Panc1 (cell line): ENCODE data around the gene DLG2. TPM values are rescaled to one million over a fixed set of nuclear protein-coding genes. Genes with fewer than 3 reads are reported as not detected.

Experiments
- ATAC-seq: fragments of 200-7000 bp; cut with Tn5 transposase; 2 replicates; pipeline ENCODE4 v1.9.1; 2020; ENCODE audit warnings: mild to moderate bottlenecking, moderate library complexity
- BruUV-seq: library from RNA; stranded (reverse); fragments of 400-500 nt; replicated peaks from 2 replicates; lab custom pipeline; 2021; lab: Mats Ljungman, UMichigan
- CTCF ChIA-PET: fragments of 300-600 bp; sonication (Branson Sonifier 250); formaldehyde crosslinking; loops from one replicate; lab custom pipeline; 2022; ENCODE audit warnings: antibody characterized with exemption; lab: Charles Lee
- POLR2A ChIA-PET: fragments of 300-600 bp; sonication (Branson Sonifier 250); formaldehyde crosslinking; loops from one replicate; lab custom pipeline; 2022; ENCODE audit warnings: antibody characterized with exemption; lab: Charles Lee
- DNase-seq: peaks from one replicate; pipeline ENCODE4 v3.0.0-alpha.2; 2010; ENCODE audit warnings: low read depth, low spot score
- H3K27ac ChIP-seq: 2 replicates; pipeline ENCODE4 v1.5.1; 2011; ENCODE audit warnings: mild to moderate bottlenecking, low read length, inconsistent platforms
- H3K27me3 ChIP-seq: fragments of 200-500 bp; sonication (Bioruptor generic); 2 replicates; pipeline ENCODE4 v1.6.0; 2014; ENCODE audit warnings: low read length, inconsistent platforms; ENCODE audit not compliant: control insufficient read depth, insufficient read depth
- H3K36me3 ChIP-seq: fragments of 200-500 bp; sonication (Bioruptor generic); 2 replicates; pipeline ENCODE4 v1.5.1; 2014; ENCODE audit warnings: inconsistent platforms, mild to moderate bottlenecking, low read length, moderate library complexity; ENCODE audit not compliant: control insufficient read depth, insufficient read depth
- H3K4me1 ChIP-seq: 2 replicates; pipeline ENCODE4 v1.5.1; 2011; ENCODE audit warnings: inconsistent platforms, mild to moderate bottlenecking, low read length, moderate library complexity; ENCODE audit not compliant: control insufficient read depth, insufficient read depth
- H3K4me3 ChIP-seq, 2 experiments: 2 replicates each; pipeline ENCODE4 v1.5.1; 2011 to 2012; ENCODE audit warnings: low read depth in 2 of 2, low read length in 2 of 2, mild to moderate bottlenecking in 2 of 2, inconsistent platforms in 1 of 2, moderate library complexity in 1 of 2
- H3K9me3 ChIP-seq: fragments of 200-500 bp; sonication (Bioruptor generic); 2 replicates; pipeline ENCODE4 v1.5.1; 2014; ENCODE audit warnings: low read depth, mild to moderate bottlenecking, inconsistent platforms, low read length, moderate library complexity; ENCODE audit not compliant: control insufficient read depth, insufficient read depth
- CTCF ChIP-seq: fragments of 450-650 bp; IDR thresholded peaks from 2 replicates; pipeline ENCODE4 v1.5.1; 2017; ENCODE audit warnings: mild to moderate bottlenecking
- POLR2AphosphoS5 ChIP-seq: IDR thresholded peaks from 2 replicates; pipeline ENCODE4 v1.6.1; 2012; ENCODE audit warnings: mild to moderate bottlenecking, low read depth, low read length, moderate library complexity
- REST ChIP-seq, 2 experiments: IDR thresholded peaks; 2 replicates each; pipeline ENCODE4 v1.6.1; 2011 to 2012; ENCODE audit warnings: low read depth in 2 of 2, control low read depth in 1 of 2, low read length in 1 of 2, mild to moderate bottlenecking in 1 of 2, moderate library complexity in 1 of 2; ENCODE audit not compliant: insufficient read depth in 1 of 2
- SIN3A ChIP-seq: IDR thresholded peaks from 2 replicates; pipeline ENCODE4 v1.6.1; 2012; ENCODE audit warnings: low read depth, mild to moderate bottlenecking, low read length, moderate library complexity, borderline replicate concordance; ENCODE audit not compliant: insufficient read depth
- TCF7L2 ChIP-seq: IDR thresholded peaks from 2 replicates; pipeline ENCODE4 v1.6.1; 2011; ENCODE audit warnings: mild to moderate bottlenecking, low read depth, low read length, inconsistent platforms
- in situ Hi-C: cut with HindIII; loops from 2 replicates; pipeline ENCODE4 v1.10.0; 2016; ENCODE audit warnings: low sequenced_read_pairs, low pct_unique_long_range_greater_than_20kb
- intact Hi-C: fragments of 100-400 bp; cut with micrococcal nuclease; formaldehyde crosslinking; loops from one replicate; pipeline ENCODE4 v1.10.0; 2022; ENCODE audit not compliant: unreplicated experiment
- total RNA-seq: library from RNA; stranded (reverse); gene quantifications from one replicate; pipeline ENCODE4 v1.2.1, GENCODE V29; 2021; ENCODE audit not compliant: unreplicated experiment

DLG2 gene
- total RNA-seq, 1 experiment from 2014 or later: 4.2 TPM

GRCh38 chr11:85256433-85256832 is 370.7 kb downstream of the DLG2 start:
- ATAC-seq (no peak), DNase-seq (no peak)
- Histone ChIP-seq H3K9me3 (no peaks in the 10 kb centered on the region), H3K27me3 (no peaks in the 10 kb centered on the region), H3K4me3 (no peak overlapping the region), H3K4me1 (no peaks in the 10 kb centered on the region), H3K36me3 (no peaks in the 10 kb centered on the region), H3K27ac (no peak overlapping the region)
- ChIA-PET CTCF (no interaction called here), POLR2A (no interaction called here)
- in situ Hi-C loops: no loop called here
- intact Hi-C loops: no loop called here
- TF ChIP-seq CTCF (no peak), SIN3A (no peak), TCF7L2 (no peak), POLR2AphosphoS5 (no peak), REST (IDR thresholded peaks at IDR 0.05; ENCODE audit: insufficient read depth in 1 of 2, low read depth in 2 of 2, low read length in 1 of 2) (no peak)
- BruUV-seq: no TSS peak

- in situ Hi-C loops: no loop called here
- no TSS peak for BruUV-seq
- DNase-seq: no peak
- ChIA-PET CTCF (no interaction called here), POLR2A (no interaction called here)
- Histone ChIP-seq H3K36me3 (no peaks in the 10 kb centered on the region), H3K27ac (no peak overlapping the region), H3K27me3 (no peaks in the 10 kb centered on the region), H3K4me3 (no peak overlapping the region), H3K9me3 (no peaks in the 10 kb centered on the region), H3K4me1 (no peaks in the 10 kb centered on the region)
- intact Hi-C loops: no loop called here
- ATAC-seq: no peak
- TF ChIP-seq POLR2AphosphoS5: no peak
- TF ChIP-seq TCF7L2: no peak
- no peak for TF ChIP-seq CTCF
- TF ChIP-seq REST (IDR thresholded peaks at IDR 0.05; ENCODE audit: insufficient read depth in 1 of 2, low read depth in 2 of 2, low read length in 1 of 2): no peak
- TF ChIP-seq SIN3A: no peak
Observed at GRCh38 chr11:85249482-85249881, 377.7 kb downstream of the DLG2 start.
